ENCODE measurements around the gene LAMA4.
A peak's percentile ranks its signal among the peaks of the same experiment; 100 is the strongest.
"Not testable (repeated sequence)": the region's sequence is repeated elsewhere in the genome, so short reads cannot be mapped to it uniquely, and the experiment has no call there.

The LAMA4 gene

DNA sequence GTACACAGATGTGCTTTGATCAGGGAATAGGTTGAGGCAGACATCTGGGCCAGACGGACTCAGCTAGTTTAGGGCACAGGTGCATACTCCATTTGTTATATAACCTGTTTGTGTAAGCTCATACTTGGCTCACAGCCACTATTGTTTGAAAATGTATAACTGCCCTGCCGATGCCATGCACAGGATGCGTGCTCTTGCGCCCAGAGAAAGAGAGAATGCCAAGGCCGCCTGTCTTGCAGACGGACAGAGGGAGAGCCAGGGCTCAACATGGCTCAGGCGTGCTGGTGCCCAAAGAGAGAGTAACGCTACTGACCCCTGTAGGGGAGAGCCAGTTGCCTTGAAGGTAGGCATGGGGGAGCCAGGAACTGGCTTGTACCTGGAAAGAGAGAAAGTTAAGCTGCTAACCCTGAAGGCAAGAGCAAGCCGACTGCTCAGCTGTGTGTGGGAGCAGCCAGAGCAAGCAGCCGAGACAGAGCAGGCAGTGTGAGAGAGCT lies 109.2 kb downstream of the LAMA4 start:
- DNase-seq (ENCODE audit: low read depth, low spot score) = no peak

DNA sequence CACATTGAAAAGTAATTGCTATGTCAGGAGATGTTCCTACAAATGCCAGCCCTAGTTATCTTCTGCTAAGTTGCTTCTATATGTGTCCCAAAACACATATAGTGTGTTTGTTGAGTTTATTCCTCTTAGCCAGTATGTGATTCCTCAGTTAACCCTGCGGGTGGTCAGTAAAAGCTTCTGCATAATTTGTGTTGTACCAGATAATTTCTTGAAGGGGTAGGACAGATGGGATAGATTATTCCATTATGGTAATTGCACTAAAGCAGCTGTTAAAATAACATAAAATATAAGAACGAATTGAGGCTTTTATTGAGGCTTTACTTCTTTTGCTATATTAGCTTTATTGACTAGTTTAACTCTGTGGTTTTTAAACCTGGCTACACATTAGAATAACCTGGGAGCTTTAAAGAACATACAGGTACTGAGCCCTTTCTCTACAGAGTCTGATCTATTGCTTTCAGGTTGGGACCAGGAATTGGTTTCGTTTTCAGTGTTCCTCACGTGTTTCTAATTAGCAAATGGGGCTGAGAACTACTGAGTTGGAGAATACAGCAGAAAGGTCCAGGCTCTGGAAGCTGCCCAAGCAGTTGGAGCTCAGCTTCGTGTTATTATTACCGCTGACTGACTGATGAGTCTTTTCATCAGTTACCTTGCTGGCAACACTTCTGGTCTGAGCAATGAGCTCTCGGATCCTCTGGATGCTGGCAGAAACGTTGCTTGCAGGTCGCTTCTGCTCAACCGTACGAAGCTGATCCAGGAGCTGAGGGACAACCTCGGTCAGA lies 110.0 kb downstream of the LAMA4 start:
- DNase-seq (ENCODE audit: low read depth, low spot score) = no peak

GRCh38 chr6:112141707-112142106 lies 112.7 kb downstream of the LAMA4 start:
- no peak for DNase-seq (ENCODE audit: low read depth, low spot score)

DNA sequence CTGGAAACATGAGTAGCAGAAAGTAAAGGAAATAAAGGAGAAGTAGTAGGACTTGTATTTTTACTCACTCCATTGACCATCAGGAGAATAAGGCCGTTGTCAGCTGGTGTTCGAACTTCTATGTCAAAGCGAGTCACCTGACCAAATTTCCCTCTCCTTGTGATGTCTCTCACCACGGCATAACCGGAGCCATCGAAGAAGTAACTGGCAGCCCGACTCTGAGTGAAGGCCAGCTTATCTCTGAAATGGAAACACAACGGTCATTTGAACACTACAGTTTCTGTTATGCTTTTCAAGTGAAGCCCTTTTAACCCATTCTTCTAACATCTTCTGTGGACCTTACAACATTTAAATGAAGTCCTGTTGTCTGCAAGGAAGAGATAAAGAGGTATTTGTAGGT lies 115.3 kb downstream of the LAMA4 start:
- no peak for DNase-seq (ENCODE audit: low read depth, low spot score)

DNA sequence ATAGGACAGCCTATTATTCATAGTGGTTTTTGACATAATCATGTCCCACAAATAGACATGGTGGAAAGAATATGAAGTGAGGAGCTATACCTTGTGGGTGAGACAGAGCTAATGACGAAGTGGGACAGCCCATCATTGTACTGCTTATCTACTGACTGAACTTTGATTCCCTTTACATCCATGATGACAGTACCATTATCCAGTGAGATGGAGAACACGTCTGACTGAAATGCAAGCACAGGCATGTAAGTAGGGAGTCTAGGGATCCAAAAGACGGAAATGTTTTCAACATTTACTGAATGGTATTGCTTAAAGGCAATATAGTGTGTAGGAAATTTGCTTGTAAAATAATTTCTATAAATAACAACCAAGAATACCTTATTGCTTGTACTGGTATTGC lies 123.5 kb downstream of the LAMA4 start:
- no peak for DNase-seq (ENCODE audit: low read depth, low spot score)

GRCh38 chr6:112128208-112128607 lies 126.2 kb downstream of the LAMA4 start:
- DNase-seq (ENCODE audit: low read depth, low spot score) = no peak

GRCh38 chr6:112123982-112124381 lies 130.4 kb downstream of the LAMA4 start:
- no peak for DNase-seq (ENCODE audit: low read depth, low spot score)

DNA sequence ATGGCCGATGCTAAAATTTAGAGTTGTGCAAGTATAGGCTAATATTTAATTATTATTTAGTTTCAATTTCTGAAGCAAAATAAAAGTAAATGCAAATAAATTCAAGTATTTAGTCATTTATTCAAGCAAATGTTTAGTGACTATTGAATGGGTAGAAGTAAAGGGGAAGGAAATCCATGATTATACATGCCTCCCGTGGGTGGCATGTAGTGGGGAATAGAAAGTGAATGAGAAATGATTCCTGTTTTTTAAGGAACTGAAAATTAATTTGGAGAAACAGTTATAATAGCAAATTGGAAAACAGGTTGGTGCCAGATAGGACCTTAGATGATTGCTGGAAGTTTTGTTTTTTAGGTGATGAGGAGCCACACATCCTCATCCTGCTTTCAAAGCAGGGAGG lies 131.6 kb downstream of the LAMA4 start:
- DNase-seq (ENCODE audit: low read depth, low spot score) = no peak

- DNase-seq (ENCODE audit: low read depth, low spot score) = no peak
Measured at GRCh38 chr6:112118034-112118433, 136.3 kb downstream of the LAMA4 start.

GRCh38 chr6:112117554-112117953 lies 136.8 kb downstream of the LAMA4 start:
- no peak for DNase-seq (ENCODE audit: low read depth, low spot score)

DNA sequence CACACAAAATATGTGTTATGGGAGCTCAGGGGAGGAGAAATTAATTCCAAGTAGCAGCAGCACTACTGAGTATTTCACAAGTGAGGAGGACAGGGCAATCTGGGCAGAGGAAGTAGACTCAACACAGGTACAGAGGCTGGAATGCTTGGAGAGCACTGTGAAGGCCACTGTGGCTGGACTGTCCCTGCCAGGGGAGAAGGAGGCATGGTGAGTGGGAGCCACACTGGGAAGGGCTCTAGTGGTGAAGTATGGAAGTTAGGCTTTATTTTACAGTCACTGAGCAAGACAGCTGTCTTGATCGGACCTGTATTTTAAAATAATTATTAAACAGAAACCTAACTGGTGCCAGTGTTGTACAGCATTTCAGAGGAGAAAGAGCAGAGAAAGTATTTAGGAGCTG lies 138.1 kb downstream of the LAMA4 start:
- no peak for DNase-seq (ENCODE audit: low read depth, low spot score)

DNA sequence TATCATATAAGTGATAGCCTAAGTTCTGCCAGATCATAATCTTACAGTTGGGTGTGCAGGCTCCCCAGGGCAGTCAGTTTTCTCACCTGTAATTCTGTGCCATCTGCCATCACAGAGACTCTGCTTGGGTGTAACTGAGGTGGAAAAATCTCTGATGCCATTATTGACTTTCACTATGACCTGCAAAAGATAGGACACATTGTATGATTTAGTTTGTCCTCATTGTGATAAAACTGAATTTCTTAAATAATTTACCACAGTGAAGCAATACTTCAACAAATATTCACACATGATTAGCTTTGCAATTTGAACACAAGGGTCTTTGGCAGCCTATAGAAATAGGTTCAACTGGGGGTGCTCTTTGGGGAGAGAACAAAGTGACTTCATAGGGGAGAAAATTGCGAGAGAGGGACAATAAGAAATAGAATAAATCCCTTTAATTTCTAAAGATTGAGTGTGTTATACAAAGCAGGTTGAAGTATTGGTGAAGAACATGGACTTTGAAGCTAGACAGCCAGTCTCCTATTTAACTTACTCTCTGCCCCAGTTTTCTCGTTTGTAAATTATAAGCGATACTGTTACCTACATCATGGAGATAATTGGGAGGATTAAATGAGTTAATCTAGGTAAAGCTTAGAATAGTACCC lies 139.7 kb downstream of the LAMA4 start:
- no peak for DNase-seq (ENCODE audit: low read depth, low spot score)

DNA sequence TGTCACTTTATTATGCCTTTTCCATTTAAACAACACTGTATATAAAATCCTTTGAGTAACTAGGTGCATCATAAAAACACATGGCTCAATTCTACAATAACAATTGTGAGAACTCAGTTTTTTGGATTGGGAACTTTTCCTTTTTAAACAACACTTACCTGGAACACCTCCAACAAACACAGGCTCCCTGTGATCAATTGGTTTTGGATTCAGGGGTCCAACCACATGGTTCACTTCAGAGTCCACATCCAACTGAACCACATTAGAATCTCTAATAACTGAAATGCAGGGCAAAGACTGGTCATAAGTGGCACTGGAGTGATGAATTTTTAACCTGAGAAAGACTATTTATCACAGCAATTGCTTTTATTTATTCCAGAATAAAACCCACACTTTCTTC lies 140.4 kb downstream of the LAMA4 start:
- no peak for DNase-seq (ENCODE audit: low read depth, low spot score)

GRCh38 chr6:112113431-112113830 lies 140.9 kb downstream of the LAMA4 start:
- no peak for DNase-seq (ENCODE audit: low read depth, low spot score)

- no peak for DNase-seq (ENCODE audit: low read depth, low spot score)
Measured at GRCh38 chr6:112109262-112109661, 145.1 kb downstream of the LAMA4 start.

GRCh38 chr6:112106562-112106961 lies 147.8 kb downstream of the LAMA4 start:
- no peak for DNase-seq (ENCODE audit: low read depth, low spot score)

DNA sequence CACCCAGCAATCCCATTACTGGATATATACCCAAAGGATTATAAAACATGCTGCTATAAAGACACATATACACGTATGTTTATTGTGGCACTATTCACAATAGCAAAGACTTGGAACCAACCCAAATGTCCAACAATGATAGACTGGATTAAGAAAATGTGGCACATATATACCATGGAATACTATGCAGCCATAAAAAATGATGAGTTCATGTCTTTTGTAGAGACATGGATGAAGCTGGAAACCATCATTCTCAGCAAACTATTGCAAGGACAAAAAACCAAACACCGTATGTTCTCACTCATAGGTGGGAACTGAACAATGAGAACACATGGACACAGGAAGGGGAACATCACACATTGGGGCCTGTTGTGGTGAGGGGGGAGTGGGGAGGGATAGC lies 148.3 kb downstream of the LAMA4 start:
- DNase-seq (ENCODE audit: low read depth, low spot score) = not testable (repeated sequence)

GRCh38 chr6:112100561-112100960 lies 153.8 kb downstream of the LAMA4 start:
- DNase-seq (ENCODE audit: low read depth, low spot score) = no peak

GRCh38 chr6:112096901-112097300 lies 157.5 kb downstream of the LAMA4 start:
- no peak for DNase-seq (ENCODE audit: low read depth, low spot score)

DNA sequence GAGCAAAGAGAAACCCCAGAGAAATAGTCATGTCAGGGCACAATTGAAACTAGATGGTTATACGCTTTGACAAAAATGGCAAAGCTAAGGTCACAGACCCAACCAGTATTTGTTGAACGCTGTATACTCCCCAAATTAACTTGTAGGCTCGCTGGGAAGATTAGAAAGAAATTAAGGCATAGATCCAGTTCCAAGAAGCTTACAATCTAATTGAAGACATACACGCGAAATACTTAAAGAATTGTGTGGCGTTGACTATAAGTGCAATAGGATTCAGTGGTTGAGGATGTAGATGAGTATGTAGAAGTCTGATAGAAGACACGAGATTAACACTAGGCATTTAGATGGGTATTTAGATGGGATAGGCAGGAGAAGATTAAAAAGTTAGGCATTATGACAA lies 166.5 kb downstream of the LAMA4 start:
- DNase-seq (ENCODE audit: low read depth, low spot score) = no peak

- peak; percentile 94 for DNase-seq (ENCODE audit: low read depth, low spot score)
Measured at GRCh38 chr6:112087136-112087911, 167.0 kb downstream of the LAMA4 start, which contains the start of the genes FAM229B and TUBE1. Gene FAM229B (plus strand): TSS chr6:112087591. CDS start chr6:112099284, 11,693 bp downstream. Gene TUBE1 (minus strand): TSS chr6:112087482. CDS start chr6:112087434, 48 bp downstream.

- no peak for DNase-seq (ENCODE audit: low read depth, low spot score)
Measured at GRCh38 chr6:112086744-112087135, 167.6 kb downstream of the LAMA4 start.

Data from iPS DF 19.7 (cell line).